Measurements from ENCODE around the gene ZFPL1. TPM values are rescaled to one million over a fixed set of nuclear protein-coding genes. Genes with fewer than 3 reads are reported as not detected.
A peak's percentile ranks its signal among the peaks of the same experiment; 100 is the strongest.

ZFPL1 gene
- total and polyA plus RNA-seq, 9 of the 15 experiments (the other 6 are each of a cell fraction or from before 2014, with no cell fraction given) = 3.7 to 37.5 (median 22.7) TPM

DNA sequence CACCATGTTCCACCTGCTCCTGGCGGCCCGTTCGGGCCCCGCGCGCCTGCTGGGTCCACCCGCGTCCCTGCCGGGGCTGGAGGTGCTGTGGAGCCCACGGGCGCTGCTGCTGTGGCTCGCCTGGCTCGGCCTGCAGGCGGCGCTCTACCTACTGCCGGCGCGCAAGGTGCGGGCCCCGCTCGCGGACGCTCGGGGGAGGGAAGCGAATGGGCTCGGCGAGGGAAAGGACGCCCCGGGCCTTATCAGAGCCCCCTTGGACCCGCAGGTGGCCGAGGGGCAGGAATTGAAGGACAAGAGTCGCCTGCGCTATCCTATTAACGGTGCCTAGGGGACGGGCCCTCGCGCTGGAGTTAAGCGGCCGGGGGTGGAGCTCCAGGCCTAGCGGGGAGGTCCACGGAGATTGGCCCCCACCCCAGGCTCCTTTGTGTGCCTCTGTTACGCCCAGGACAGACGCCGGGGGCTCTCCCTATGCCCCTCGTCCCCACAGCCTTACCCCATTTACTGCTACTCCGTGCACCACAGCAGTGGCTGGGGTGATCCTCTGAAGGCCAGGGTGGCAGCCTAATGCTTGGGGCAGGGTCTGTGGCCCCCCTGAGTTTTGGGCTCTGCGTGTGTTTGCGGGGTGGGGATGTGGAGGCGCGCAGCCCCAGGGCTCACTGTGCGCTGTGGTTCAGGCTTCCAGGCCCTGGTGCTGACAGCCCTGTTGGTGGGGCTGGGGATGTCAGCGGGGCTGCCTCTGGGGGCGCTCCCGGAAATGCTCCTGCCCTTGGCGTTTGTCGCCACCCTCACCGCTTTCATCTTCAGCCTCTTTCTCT lies 28.7 kb downstream of the ZFPL1 start (continued):
- TF ChIP-seq, protein P1, sequence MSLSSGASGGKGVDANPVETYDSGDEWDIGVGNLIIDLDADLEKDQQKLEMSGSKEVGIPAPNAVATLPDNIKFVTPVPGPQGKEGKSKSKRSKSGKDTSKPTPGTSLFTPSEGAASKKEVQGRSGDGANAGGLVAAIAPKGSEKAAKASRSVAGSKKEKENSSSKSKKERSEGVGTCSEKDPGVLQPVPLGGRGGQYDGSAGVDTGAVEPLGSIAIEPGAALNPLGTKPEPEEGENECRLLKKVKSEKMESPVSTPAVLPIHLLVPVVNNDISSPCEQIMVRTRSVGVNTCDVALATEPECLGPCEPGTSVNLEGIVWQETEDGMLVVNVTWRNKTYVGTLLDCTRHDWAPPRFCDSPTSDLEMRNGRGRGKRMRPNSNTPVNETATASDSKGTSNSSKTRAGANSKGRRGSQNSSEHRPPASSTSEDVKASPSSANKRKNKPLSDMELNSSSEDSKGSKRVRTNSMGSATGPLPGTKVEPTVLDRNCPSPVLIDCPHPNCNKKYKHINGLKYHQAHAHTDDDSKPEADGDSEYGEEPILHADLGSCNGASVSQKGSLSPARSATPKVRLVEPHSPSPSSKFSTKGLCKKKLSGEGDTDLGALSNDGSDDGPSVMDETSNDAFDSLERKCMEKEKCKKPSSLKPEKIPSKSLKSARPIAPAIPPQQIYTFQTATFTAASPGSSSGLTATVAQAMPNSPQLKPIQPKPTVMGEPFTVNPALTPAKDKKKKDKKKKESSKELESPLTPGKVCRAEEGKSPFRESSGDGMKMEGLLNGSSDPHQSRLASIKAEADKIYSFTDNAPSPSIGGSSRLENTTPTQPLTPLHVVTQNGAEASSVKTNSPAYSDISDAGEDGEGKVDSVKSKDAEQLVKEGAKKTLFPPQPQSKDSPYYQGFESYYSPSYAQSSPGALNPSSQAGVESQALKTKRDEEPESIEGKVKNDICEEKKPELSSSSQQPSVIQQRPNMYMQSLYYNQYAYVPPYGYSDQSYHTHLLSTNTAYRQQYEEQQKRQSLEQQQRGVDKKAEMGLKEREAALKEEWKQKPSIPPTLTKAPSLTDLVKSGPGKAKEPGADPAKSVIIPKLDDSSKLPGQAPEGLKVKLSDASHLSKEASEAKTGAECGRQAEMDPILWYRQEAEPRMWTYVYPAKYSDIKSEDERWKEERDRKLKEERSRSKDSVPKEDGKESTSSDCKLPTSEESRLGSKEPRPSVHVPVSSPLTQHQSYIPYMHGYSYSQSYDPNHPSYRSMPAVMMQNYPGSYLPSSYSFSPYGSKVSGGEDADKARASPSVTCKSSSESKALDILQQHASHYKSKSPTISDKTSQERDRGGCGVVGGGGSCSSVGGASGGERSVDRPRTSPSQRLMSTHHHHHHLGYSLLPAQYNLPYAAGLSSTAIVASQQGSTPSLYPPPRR (CRISPR knock-in tag; IDR thresholded peaks at IDR 0.05; ENCODE audit: borderline replicate concordance) = no peak
- TF ChIP-seq BRD4 (IDR thresholded peaks at IDR 0.05) (no peak), CGGBP1 (CRISPR knock-in tag; IDR thresholded peaks at IDR 0.05) (no peak), TEAD4 (IDR thresholded peaks at IDR 0.05; ENCODE audit: low read length) (no peak), TEAD4 (CRISPR knock-in tag; IDR thresholded peaks at IDR 0.05; ENCODE audit: borderline replicate concordance) (no peak), DLX4 (CRISPR knock-in tag; IDR thresholded peaks at IDR 0.05) (no peak), U2AF2 (optimal IDR thresholded peaks at IDR 0.05; ENCODE audit: low read depth, low read length) (no peak), BCL6 (CRISPR knock-in tag; IDR thresholded peaks at IDR 0.05) (no peak), SOX6 (IDR thresholded peaks at IDR 0.05) (peak; percentile 48; the same call in 1 of the 2 replicates)
- TF ChIP-seq, protein P2, sequence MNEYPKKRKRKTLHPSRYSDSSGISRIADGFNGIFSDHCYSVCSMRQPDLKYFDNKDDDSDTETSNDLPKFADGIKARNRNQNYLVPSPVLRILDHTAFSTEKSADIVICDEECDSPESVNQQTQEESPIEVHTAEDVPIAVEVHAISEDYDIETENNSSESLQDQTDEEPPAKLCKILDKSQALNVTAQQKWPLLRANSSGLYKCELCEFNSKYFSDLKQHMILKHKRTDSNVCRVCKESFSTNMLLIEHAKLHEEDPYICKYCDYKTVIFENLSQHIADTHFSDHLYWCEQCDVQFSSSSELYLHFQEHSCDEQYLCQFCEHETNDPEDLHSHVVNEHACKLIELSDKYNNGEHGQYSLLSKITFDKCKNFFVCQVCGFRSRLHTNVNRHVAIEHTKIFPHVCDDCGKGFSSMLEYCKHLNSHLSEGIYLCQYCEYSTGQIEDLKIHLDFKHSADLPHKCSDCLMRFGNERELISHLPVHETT (CRISPR knock-in tag; conservative IDR thresholded peaks at IDR 0.05 in 1 of 2, IDR thresholded peaks at IDR 0.05 in 1 of 2) = 0 out of 4 replicates have a peak, but pooled peaks of 1 of the 2 experiments have one; percentile 14

Measured in K562 (cell line).